ENCODE measurements around the gene SNN.
A peak's percentile ranks its signal among the peaks of the same experiment; 100 is the strongest.

The SNN gene

DNA sequence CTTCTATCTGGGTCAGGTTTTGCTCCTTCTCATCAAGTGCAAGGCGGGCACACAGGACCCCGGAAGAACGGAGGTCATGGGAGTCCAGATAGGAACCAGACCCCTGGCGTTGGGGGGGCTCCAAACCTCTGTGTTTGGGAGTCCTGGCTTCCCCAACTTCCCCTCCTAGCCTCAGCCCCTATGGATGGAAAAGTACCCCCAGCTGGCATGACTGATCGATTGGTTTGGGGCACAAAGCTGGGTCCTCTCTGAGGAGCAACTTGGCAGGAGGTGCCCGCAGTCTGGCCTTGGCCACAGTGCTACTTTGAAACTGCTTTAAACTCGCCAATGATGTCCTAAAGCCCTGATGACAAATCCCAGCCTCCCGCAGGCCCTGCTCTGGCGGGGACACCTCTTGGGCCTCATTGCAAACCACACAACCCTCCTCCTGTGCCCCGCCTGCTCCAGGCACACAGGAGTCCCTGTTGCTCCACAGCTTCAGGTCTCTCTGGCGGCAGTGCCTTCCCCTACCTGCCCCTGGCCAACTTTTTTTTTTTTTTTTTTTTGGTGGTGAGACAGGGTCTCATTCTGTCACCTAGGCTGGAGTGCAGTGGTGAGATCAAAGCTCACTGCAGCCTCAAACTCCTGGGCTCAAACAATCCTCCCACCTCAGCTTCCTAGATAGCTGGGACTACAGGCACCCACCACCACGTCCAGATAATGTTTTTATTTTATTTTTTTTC is 38.0 kb upstream of the SNN start:
- DNase-seq (ENCODE audit: low read depth): no peak
- no peak for TF ChIP-seq CTCF (conservative IDR thresholded peaks at IDR 0.05; ENCODE audit: low read depth, low read length)
- H3K4me3 ChIP-seq (ENCODE audit: low read depth, low read length): no peak overlapping the region

DNA sequence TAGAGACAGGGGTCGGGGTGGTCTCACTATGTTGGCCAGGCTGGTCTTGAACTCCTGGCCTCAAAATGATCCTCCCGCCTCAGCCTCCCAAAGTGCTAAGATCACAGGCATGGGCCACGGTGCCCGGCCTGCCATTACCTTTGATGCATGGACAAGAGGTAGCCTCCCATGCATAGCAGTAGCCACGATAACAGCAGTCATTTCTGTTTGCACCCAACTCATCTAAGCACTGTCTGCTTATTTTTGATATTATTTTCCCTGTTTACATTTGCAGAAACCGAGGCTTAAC is 37.5 kb upstream of the SNN start:
- no peak for DNase-seq (ENCODE audit: low read depth)
- no peak for TF ChIP-seq CTCF (conservative IDR thresholded peaks at IDR 0.05; ENCODE audit: low read depth, low read length)
- no peak overlapping the region for H3K4me3 ChIP-seq (ENCODE audit: low read depth, low read length)

DNA sequence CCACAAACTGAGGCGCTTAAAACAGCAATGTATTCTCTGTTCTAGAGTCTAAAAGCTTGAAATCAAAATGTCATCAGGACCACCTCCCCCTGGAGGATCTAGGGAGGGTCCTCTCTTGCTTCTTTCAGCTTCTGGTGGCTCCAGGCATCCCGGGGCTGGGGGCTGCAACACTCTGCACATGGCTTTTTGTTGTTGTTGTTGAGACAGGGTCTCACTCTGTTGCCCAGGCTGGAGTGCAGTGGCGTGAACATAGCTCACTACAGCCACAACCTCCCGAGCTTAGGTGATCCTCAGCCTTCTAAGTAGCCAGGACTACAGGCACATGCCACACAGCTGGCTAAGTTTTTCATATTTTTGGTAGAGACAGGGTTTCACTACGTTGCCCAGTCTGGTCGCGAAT is 37.0 kb upstream of the SNN start:
- no peak overlapping the region for H3K4me3 ChIP-seq (ENCODE audit: low read depth, low read length)
- TF ChIP-seq CTCF (conservative IDR thresholded peaks at IDR 0.05; ENCODE audit: low read depth, low read length): no peak
- no peak for DNase-seq (ENCODE audit: low read depth)

- peak; percentile 87 for DNase-seq (ENCODE audit: low read depth)
- no peak for TF ChIP-seq CTCF (conservative IDR thresholded peaks at IDR 0.05; ENCODE audit: low read depth, low read length)
- no peak overlapping the region for H3K4me3 ChIP-seq (ENCODE audit: low read depth, low read length)
Measured at GRCh38 chr16:11632455-11632939, 35.8 kb upstream of the SNN start.

GRCh38 chr16:11633113-11633512 is 35.1 kb upstream of the SNN start:
- no peak overlapping the region for H3K4me3 ChIP-seq (ENCODE audit: low read depth, low read length)
- DNase-seq (ENCODE audit: low read depth): no peak
- no peak for TF ChIP-seq CTCF (conservative IDR thresholded peaks at IDR 0.05; ENCODE audit: low read depth, low read length)

- DNase-seq (ENCODE audit: low read depth): no peak
- no peak overlapping the region for H3K4me3 ChIP-seq (ENCODE audit: low read depth, low read length)
- no peak for TF ChIP-seq CTCF (conservative IDR thresholded peaks at IDR 0.05; ENCODE audit: low read depth, low read length)
Measured at GRCh38 chr16:11634312-11634711, 33.9 kb upstream of the SNN start.

- DNase-seq (ENCODE audit: low read depth): no peak
- H3K4me3 ChIP-seq (ENCODE audit: low read depth, low read length): no peak overlapping the region
- no peak for TF ChIP-seq CTCF (conservative IDR thresholded peaks at IDR 0.05; ENCODE audit: low read depth, low read length)
Measured at GRCh38 chr16:11635113-11635652, 33.1 kb upstream of the SNN start.

Data from choroid plexus epithelial cell (primary cell).